IPS DF 4.7 (cell line): ENCODE results near the gene ATG2A.

Experiments used
- DNase-seq: peaks from one replicate; pipeline ENCODE4 v3.0.0-alpha.2; 2013; ENCODE audit warnings: low spot score; ENCODE audit errors: extremely low read depth

Gene ATG2A

DNA sequence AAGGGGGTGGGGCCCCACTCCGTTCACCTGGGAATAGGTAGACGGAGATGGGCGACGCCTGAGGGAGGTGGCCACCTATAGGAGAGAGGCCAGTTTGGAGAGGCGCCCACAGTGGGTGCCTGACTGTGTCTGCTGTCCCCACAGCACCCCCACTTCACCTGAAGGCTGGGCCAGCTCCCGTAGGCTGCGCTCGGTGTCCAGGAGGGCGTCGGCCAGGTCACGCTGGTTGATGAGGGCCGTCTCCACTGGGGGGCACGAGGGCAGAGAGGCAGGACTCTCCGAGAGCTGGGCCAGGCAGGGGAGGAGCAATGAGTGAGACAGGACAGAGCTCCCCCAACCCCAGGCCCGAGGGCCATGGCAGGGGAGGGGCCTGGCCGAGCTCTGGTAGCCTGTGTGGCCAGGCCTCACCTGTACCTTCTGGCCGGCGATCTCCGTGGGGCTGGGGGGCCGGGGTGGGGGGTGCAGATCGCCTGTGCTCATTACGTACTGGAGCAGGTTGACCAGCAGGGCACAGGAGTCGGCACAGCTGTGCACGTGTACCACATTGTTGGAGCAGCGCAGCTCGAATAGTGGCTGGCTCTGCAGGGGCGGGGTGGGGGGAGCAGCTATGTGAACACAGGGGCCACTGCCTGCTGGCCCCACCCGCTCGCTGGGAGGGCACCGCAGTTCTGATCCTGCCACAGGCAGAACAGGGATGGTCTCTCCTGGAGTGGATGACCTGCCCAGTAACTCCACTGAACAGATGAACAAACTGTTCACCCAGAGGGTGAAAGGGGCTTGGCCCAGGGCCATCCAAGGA, 14.7 kb downstream of the ATG2A start:
- DNase-seq, result no peak

DNA sequence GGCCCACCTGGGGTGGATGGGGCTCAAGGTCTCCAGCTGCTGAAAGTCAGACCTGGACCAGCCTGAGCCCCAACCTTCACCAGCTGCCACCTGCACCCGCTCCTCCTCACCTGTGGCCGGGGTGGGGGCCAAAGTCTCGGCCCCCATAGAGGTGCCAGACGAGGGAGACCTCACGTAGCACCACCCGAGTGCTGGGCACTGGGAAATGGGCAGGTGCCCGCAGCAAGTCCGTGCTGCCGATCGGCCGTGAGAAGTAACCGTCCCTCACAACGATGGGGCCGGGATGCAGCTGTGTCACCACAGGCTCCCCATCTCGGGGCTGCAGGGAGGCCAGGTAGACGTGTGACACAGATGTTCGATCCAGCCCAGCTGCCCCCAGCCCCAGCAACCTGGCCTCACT, 16.2 kb downstream of the ATG2A start:
- no peak for DNase-seq

DNA sequence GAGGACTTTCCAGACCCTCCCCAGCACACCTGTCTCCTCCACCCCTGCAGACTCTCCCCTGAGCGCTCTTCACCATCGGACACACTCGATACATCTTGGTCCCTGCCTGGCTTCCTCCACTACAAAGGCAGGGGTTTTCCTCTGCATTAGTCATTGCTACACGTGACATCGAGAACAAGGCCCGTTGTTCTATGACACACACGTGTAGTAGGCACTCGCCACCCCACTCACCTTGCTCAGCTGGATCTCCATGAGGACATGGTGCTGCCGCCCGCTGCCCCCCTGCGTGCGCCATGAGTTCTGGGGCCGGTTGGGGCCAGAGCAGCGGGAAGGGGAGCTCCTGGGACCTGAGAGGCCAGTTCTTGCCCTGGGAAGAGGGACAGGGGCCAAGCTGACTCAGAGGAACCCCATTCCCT, 16.7 kb downstream of the ATG2A start:
- no peak for DNase-seq

DNA sequence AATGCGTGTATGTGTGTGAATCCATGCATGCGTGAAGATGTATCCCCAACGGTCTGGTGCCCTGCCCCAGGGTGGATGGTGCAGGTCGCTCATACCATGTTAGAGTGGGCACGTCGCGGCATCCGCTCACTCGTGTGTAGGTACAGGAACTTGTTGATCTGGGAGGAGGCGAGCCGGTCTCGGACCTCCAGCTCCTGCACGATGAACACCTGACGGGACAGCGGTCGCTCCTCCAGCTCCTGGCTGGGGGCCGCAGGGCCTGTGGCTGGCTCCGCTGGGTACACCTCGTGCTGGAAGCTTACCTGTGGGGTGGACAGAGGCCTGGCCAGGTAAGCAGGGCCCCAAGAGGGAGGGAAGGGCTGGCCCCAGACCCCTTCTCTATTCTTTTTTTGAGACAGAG, 18.5 kb downstream of the ATG2A start:
- DNase-seq, result no peak

DNA sequence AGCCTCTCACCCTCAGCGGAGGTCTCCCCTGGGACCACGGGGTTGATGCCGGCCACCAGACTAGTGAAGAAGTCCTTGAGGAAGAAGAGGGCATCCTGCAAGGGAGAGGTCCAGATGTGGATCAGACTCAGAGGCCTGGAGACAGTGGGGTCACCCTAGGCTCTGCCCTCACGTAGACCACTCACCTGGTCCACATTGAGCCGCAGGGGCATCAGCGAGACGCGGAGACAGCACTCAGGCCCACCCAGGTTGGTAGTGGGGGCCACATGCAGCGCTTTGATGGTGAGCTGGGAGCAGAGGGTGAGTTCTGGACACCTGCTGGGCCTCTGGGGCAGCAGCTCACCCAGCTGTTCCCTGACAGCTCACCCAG, 18.9 kb downstream of the ATG2A start:
- DNase-seq, result no peak

DNA sequence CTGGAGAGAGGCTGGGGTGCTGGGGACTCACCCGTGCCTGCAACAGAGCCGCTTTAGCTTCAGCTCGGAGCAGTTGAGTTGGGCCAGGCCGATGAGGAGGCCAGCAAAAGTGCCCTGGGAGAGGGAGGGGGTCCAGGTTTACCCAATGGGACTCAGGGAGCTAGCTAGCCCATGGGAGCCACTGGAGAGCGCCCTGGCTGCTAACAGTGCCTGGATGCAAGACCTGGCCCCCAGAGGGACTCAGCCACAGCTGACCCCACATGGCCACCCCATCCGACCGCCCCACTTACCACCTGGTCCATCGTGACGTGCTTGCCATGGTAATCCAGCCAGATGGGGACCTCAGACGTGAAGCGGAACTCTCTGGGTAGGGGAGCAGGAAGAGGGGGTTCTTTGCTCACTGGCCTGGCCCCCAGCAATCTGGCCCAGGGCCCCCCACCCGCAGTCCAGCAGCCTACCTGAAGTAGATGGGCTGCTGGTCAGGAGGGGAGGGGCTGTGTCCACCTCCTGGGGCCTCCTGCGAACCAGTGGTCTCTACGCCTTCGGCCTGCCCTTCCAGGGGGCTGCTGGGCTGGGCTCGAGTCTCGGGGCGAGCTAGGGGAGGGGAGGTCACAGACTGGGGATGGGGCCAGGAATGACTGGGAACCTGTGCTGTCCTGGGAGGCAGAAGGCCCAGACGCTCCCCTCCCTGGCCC, 19.5 kb downstream of the ATG2A start:
- DNase-seq, result no peak

DNA sequence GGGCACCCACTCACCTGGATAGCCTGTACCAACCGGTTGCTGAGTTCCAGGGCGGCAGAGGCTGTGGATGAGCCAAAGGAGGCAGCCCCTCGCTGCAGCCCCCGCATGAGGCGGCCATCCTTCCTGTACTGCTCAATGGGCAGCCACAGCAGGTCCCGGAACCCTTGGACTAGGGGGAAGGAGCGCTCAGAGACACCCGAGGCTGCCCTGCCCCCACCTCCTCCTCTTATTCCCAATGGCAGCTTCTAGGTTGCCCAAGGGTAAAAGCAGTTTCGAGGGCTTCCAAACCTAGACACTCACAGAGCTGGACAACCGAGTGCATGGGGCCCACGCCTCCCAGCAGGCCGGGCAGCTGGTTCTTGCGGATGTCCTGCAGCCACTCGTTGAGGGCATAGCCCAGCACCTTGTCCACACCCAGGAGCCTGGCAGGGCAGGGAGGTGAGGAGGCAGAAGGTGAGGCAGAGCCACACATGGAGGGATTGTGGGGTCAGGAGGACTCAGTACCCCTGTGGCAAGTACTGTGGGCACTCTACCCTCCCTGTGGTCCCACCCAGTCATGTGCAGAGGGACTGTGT, 20.5 kb downstream of the ATG2A start:
- no peak for DNase-seq

DNA sequence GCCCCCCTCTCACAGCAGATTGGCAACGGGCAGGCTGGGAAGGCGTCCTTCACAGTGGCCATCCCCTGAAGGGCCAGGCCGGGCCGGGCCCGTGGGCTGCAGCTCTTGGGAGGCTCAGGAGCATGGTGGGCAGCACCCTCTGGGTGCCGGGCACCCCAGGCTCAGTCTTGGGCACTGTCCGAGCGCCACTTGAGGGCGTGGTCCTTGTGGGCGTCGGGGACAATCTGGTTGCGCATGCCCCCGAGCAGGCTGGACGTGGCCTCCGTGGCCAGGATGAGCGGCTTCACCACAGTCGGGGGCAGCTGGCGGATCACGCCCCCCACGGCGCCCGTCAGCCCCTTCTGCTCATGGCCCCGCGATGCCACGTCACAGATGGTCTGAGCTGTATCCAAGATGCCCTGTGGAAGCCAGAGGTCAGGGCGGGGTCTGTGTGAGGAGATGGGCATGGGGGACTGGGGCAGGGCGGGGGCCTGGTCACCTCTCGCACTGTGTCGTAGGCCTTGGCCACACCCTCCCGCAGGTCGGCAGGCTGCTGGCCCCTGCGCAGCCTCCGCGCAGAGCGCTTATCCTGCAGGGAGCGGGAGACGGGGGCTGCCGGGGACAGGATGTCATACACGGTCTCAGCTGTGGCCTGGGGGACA, 22.1 kb downstream of the ATG2A start:
- no peak for DNase-seq

DNA sequence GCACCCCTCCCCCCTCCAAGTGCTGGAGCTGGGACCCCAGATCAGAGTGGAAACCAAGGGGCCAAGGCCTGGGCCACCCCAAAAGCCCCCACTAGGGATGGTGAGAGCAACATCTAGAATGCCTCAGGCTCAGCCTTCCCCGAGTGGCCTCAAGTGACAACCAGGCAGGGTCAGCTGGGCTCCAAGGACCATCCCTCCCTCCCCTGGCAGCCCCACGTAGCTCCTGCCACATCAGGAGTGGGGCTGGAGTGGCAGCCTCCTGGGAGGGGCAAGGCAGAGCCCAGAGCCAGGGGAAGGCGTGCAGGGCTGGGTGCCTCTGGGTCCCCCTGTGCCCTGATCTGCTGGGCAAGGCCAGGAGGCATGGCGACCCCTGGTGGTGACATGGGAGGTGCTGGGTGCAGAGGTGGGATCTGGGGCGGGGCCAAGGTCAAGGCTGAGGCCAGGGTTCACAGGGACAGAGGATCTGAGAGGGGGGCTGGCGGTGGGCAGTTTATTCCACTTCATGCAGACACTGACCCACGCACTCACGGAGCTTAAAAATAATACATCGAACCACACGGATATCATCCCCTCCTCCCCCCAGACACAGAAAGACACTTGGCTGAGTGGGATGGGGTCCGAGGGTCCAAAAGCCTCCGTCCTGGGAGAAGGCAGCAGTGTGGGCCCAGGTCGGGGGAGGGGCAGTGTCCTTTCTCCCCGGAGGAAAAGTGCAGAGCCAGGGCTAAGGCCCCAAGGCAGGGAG, 22.8 kb downstream of the ATG2A start:
- no peak for DNase-seq

DNA sequence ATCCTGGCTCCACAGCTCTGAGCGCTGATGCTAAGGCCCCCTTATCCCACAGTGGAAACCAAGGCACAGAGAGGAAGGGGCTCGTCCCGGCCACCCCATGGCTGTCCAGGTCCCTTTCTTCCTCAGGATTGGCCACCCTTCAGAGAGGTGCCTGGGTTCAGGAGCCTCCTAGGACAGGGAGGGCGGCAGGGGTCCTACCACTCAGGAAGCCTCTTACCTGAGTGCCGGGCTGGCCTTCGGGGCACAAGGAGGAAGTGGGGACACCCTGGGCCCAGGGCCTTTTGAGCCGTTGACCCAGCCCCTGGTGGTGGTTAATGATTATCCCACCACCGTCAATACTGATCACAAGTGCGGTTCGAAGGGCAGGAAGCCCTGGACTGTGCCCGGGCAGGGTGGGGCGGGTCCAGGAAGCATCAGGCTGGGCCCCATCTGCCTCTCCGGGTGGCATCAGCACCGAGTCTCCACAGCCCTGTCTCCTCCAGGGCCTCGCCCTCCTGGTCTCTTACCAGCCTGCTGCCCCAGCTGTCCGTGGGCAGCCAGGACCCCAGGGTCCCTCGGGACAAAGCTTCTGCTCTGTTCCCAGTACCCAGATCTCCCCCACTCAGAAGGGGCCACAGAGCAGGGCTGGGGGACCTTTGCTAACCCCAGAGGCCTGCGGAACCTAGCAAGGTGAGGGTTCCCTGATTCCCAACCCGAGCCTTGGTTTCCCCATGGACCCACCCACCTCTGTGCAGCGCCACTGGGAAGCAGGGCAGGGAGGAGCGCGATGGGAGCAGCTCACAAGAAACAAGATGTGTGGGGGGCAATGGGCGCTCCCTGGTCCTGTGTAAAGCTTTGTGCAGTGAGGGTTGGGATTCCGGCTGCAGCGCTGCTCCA, 23.6 kb downstream of the ATG2A start:
- DNase-seq, result no peak

DNA sequence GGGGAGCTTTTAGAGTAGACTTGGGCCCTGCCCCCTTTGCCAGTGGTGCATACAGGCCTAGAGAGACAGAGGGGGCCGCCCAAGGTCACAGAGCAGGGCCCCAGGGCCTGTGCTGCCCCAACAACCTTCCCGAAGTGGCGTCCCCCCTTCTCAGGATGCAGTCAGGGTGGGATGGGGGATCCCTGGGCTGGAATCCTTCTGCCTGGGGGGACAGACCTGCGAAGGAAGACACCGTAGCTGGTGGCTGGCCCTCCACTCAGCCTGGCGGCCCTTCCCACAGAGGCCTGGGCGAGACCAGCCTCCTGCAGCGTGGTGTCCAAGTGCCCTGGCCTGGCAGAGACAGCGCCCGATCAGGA, 24.2 kb downstream of the ATG2A start:
- DNase-seq, result no peak

DNA sequence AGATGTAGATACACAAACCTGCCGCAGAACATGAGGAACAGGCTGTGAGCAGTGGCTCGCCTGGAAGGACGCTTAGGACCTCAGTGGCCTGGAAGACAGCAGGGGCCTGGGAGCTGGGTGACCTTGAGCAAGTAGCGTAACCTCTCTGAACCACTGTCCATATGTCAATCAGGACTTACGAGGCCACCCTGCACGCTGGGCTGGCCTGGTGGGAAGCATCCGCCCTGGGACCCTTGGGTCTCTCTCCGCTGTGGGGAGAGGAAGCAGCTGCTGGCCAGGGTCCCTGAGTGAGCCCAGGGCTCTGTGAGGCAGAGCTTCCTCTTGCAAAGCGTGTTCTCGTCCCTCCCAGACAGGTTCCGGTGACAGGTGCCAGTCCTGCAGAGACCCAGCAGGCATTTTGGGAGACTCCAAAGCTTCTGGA, 24.6 kb downstream of the ATG2A start:
- DNase-seq, result no peak

DNA sequence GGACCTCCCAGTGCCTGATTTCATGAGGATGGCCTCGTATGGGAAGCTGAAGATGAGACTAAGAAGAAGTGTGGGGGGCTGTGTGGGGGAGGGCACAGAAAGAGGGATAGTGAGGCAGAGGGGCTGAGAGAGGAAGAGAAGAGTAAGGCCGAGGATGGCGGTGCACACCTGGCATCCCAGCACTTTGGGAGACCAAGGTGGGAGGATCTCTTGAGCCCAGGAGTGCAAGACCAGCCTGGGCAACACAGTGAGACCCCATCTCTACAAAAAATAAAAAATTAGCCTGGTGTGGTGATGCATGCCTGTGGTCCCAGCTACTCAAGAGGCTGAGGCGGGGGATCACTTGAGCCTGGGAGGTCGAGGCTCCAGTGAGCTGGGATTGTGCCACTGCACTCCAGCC, 25.1 kb downstream of the ATG2A start:
- no peak for DNase-seq

DNA sequence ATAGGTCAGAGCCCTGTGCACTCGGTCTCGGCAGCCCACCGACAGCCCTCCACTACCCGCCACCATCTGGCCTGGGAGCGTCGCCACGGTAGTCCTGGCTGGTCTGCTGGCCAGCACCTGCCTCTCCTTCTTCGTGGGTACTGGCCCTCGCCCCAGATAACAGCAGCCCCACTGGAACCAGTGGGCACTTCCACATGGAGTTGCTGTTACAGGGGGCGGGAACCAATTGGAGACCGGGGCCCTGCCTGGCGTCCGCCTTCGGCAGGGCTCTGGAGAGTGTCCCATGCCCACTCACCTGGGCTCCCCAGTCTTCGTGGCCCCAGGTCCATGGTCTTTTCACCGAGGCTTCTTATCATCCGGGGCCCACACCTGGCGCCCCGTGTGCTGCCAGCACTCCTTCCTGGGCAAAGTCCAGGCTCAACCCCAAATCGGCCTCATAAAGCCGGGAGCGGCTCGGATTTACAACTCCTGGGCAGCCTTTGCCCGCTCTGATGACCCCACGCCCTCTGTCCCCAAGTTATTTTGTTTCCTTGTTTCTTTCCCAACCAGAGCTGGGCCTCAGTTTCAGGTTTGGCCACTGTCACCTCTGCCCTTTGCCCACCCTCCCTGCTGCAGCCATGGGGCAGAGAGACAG, 25.7 kb downstream of the ATG2A start:
- DNase-seq, result no peak

DNA sequence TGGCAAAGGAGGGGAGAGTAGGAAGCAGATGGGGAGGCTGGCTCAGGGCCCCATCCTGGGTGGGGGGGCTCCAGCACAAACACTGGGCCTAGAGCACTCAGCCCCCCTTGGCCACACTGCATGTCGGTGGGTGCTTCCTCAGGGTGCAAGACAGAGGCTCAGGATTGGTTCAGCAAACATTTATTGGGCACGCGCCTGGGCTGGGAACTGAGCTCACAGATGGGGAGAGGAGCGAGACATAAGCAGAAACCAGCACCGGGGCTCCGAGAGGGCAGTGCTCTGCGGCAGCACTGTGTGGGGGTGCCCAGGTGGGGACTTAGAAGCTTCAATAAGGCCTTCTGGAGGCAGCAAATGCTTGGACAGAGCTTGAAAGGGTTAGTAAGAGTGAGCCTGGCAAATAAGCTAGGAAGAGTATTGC, 26.5 kb downstream of the ATG2A start:
- DNase-seq, result no peak

DNA sequence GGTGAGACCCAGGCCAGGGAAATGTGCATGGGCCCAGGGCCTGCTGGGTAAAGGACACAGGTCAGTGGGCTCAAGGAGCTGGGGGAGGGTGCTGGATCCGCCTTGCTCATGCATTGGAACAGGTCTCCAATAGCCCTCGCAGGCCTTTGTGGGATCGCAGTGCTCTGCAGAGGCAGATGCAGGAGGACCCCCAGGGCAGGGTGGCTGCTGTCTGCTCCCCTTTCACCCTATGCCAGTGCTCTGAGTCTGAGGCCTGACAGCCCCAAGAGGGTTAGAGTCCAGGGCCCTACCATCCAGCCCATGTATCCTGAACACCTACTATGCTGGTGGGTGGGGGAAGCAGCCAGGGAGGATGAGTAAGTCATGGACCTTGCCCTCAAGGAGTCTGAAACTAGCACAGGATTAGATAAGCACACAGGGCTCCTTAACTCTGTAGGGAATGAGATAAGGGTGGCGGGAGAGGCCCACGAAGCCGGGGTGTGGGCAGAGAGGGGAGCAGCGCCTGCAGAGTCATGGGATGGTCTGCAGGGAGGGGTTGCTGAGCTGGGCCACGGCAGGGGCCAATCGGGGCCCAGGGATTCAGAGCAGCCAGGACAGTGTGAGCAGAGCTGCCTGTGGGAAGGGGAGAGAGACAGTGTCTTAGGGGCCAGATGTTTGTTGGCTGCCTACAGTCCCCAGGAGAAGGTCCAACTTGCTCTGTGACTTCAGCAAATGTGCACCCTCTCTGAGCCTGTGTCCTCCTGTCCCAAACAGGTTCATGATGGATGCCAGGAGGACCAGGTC, 28.1 kb downstream of the ATG2A start:
- no peak for DNase-seq

DNA sequence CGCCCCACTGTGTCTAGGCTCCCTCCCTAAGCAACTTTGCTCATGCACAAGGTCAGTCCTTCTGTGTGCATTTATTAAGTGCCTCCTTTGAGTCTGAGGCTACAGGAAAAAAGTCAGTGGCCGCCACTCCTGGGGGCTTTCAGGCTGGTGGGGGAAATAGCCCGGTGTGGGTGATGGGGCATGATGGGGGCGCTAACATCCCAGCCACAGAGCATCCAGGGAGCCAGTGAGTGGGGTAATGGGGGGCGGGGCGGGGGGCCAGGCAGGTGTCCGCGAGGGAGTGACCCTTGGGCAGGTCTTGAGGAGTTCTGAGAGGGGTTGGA, 28.6 kb downstream of the ATG2A start:
- DNase-seq, result no peak

DNA sequence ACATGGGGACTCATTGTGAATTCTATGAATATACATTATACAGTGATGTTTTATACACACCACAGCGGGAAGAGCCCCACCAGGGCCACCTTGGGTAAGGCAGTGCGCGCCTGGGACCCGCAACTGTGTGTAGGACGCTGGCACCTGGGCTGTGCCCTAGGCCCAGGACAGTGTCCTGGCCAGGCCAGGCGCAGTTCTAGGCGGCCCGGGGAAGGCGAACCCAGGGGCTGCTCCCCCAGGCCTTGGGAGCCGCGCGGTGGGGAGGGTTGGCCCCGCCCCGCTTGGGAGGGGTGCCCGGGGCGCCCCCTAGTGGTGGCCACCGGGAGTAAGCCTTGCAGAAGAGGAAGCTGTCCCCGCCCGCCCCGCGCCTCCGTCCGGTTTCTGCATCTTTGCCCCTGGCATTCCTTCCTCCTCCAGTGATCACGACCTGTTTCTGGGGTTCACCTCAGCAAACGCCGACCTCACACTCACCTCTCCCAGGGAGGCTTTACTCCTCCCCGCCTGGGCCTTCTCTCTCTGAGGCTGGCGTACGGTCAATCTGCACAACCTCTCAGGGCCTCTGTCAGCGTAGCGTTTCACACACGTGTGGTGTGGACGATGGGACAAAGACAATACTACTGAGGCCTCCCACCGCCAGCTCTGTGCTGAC, 29.1 kb downstream of the ATG2A start:
- DNase-seq, result no peak

DNA sequence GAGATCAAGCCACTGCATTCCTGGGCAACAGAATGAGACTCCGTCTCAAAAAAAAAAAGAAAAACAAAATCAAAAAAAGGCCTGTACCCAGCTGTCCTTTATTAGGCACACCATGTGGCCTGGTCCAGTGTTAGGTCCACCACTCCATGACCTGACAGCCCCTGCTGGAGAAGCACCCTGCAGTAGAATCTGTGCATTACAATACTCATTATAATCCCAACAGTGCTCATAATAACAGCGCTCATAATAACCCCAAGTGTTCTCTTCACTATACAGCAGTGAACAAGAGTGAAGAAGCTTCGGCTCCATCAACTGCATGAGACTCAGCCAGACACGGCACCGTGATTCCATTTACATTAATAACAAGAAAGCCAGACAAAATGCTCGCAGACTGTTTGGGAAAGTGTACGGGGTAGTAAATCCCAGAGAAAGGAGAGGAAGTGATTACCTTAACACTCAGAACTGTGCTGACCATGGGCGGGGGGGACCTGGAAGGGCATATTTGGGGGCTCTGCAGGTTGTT, 29.7 kb downstream of the ATG2A start:
- no peak for DNase-seq
